ENCODE results near the gene AK9. TPM values are rescaled to one million over a fixed set of nuclear protein-coding genes. Genes with fewer than 3 reads are reported as not detected.

The AK9 gene
- total and polyA plus RNA-seq, 10 of the 15 experiments (the other 5 are each of a cell fraction or from before 2014, with no cell fraction given) = 2.1 to 7.4 (median 4.2) TPM

DNA sequence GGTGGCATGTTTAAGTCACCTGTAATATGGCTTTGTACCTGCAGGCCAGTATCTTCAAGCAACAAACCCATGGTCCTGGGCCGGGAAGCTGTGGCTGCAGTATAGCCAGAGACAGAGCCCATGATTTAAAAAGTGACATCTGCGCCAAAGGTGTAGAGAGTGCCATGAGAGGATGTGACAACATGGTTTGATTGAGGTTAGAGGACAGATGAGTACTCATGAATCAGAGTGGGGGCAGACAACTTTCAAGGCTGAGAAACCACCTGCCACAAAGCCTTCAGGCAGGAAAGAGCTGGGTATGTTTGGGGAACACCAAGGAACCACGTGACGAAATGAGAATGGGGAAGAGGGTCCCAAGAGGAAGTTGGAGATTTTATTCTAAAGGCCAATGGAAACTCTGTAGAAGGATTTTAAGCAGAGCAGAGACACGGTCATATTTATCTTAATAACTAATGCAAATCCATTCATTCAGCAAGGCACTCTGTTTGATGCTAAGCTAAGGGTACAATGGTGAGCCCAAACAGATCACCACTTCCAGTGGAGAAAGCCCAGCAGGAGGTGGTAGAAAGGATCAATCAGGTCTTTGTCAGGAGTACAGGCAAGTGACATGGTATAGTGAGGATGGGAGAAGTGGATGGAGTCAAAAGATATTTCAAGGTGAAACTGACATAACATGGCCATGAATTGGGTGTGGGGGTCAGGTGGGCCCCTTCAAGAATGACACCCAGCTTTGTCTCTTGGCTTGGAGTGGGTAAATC is 232.0 kb downstream of the AK9 start (continued):
- TF ChIP-seq POLR2AphosphoS2 (IDR thresholded peaks at IDR 0.05; ENCODE audit: low read depth, low read length) (0 out of 2 replicates have a peak, but pooled peaks have one; percentile 25), RCOR1 (conservative IDR thresholded peaks at IDR 0.05; ENCODE audit: low read depth, low read length) (0 out of 2 replicates have a peak, but pooled peaks have one; percentile 60), PBX3 (IDR thresholded peaks at IDR 0.05; ENCODE audit: insufficient replicate concordance, low read depth, low read length) (peak; percentile 64)

- in situ Hi-C loops (cut with MboI) (no loop called here), intact Hi-C loops (cut with micrococcal nuclease; ENCODE audit: unreplicated experiment) (loop anchor here (5.0 kb wide), 2 partner anchors 75 to 360 kb away; partner anchors contain the start of genes CD164 and CEP57L1)
- H3K79me2 ChIP-seq (ENCODE audit: control insufficient read depth, insufficient read depth, low read length) = peaks cover 50% of the 10 kb centered on the region
- H3K4me1 ChIP-seq (ENCODE audit: control insufficient read depth, insufficient read depth, low read length) = peaks cover 54% of the 10 kb centered on the region
- SMC1A ChIA-PET (ENCODE audit: uncharacterized antibody, unreplicated experiment) = interaction anchor here (0.8 to 10.1 kb wide), 7 partner anchors 9 to 270 kb away, joined by 3 to 148 read pairs (median 7); partner anchors contain the start of genes CD164 and ZBTB24
- TF ChIP-seq YY1 (IDR thresholded peaks at IDR 0.05; ENCODE audit: low read depth, low read length) = no peak
- TF ChIP-seq MLLT1 (IDR thresholded peaks at IDR 0.05) = peak; percentile 57; the same call in 1 of the 2 replicates
- TF ChIP-seq, protein P1, sequence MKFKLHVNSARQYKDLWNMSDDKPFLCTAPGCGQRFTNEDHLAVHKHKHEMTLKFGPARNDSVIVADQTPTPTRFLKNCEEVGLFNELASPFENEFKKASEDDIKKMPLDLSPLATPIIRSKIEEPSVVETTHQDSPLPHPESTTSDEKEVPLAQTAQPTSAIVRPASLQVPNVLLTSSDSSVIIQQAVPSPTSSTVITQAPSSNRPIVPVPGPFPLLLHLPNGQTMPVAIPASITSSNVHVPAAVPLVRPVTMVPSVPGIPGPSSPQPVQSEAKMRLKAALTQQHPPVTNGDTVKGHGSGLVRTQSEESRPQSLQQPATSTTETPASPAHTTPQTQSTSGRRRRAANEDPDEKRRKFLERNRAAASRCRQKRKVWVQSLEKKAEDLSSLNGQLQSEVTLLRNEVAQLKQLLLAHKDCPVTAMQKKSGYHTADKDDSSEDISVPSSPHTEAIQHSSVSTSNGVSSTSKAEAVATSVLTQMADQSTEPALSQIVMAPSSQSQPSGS (IDR thresholded peaks at IDR 0.05; ENCODE audit: low read length) = 0 out of 2 replicates have a peak, but pooled peaks have one; percentile 8
- H3K4me2 ChIP-seq (ENCODE audit: control insufficient read depth, insufficient read depth) = peak overlapping the region; percentile 69
- ATAC-seq (no peak), DNase-seq (ENCODE audit: low read depth, low spot score) (no peak), FAIRE-seq (no peak)
- WGBS (ENCODE audit: insufficient coverage, insufficient replicate concordance, low lambda C conversion rate, missing lambda C conversion rate) = 26% methylated on average over 6 of the region's 6 CpGs
- no peak overlapping the region; the same call in 1 of the 2 replicates for H3K4me3 ChIP-seq
- no peaks in the 10 kb centered on the region for H3K27me3 ChIP-seq (replicated peaks in 1 of 2; ENCODE audit: control insufficient read depth in 2 of 2, insufficient read depth in 2 of 2, low read length in 1 of 2)
- CTCF ChIA-PET = interaction anchor here (0.6 to 3.2 kb wide), 6 partner anchors 16 to 74 kb away, joined by 3 to 19 read pairs (median 6); partner anchors contain the start of genes CD164, PPIL6, SMPD2 and ZBTB24
- RAD21 ChIA-PET (ENCODE audit: unreplicated experiment) = interaction anchor here (1.4 to 10.1 kb wide), 3 partner anchors 16 to 582 kb away, joined by 4 to 97 read pairs (median 9); partner anchors contain the start of genes PPIL6, SMPD2 and ZBTB24
- no peaks in the 10 kb centered on the region for H4K20me1 ChIP-seq (ENCODE audit: control insufficient read depth, insufficient read depth)
- H3K9ac ChIP-seq (ENCODE audit: control insufficient read depth, insufficient read depth, low read length) = no peak overlapping the region
- H3K36me3 ChIP-seq (ENCODE audit: control insufficient read depth in 2 of 2, insufficient read depth in 2 of 2, low read length in 1 of 2) = peaks cover 0 to 11% of the 10 kb centered on the region in 2 experiments; a peak in 3 of 4 replicates
- no TSS peak for BruUV-seq (replicated peaks)
- H3K27ac ChIP-seq (ENCODE audit: control insufficient read depth, insufficient read depth) = peak overlapping the region; percentile 75
- peak overlapping the region; percentile 28 for H2AFZ ChIP-seq (ENCODE audit: control insufficient read depth, low read depth, low read length)
- H3K9me3 ChIP-seq (replicated peaks; ENCODE audit: control insufficient read depth, insufficient read depth, low read length) = no peaks in the 10 kb centered on the region; the same call in 1 of the 3 replicates
- POLR2A ChIA-PET = interaction anchor here (0.5 to 13.1 kb wide), 5 partner anchors 15 to 1220 kb away, joined by 3 to 132 read pairs (median 7); partner anchors contain the start of genes CD164, PPIL6, SMPD2 and ZBTB24
These were observed 233.4 kb downstream of the AK9 start for GRCh38 chr6:109457562-109457996.

Data from GM12878 (cell line).